ENCODE data around the gene CENATAC.

- TF ChIP-seq POLR2AphosphoS5 (IDR thresholded peaks at IDR 0.05; ENCODE audit: low read depth), result no peak
- no peak for TF ChIP-seq CTCF (IDR thresholded peaks at IDR 0.05; ENCODE audit: insufficient read depth, low read length)
- no peak for TF ChIP-seq REST (IDR thresholded peaks at IDR 0.05; ENCODE audit: insufficient replicate concordance, low read depth)
These were observed 30.6 kb downstream of the CENATAC start for GRCh38 chr11:119028346-119029068.
